ENCODE measurements around the gene GPATCH3.
"Not testable (repeated sequence)": the region's sequence is repeated elsewhere in the genome, so short reads cannot be mapped to it uniquely, and the experiment has no call there.

The GPATCH3 gene

DNA sequence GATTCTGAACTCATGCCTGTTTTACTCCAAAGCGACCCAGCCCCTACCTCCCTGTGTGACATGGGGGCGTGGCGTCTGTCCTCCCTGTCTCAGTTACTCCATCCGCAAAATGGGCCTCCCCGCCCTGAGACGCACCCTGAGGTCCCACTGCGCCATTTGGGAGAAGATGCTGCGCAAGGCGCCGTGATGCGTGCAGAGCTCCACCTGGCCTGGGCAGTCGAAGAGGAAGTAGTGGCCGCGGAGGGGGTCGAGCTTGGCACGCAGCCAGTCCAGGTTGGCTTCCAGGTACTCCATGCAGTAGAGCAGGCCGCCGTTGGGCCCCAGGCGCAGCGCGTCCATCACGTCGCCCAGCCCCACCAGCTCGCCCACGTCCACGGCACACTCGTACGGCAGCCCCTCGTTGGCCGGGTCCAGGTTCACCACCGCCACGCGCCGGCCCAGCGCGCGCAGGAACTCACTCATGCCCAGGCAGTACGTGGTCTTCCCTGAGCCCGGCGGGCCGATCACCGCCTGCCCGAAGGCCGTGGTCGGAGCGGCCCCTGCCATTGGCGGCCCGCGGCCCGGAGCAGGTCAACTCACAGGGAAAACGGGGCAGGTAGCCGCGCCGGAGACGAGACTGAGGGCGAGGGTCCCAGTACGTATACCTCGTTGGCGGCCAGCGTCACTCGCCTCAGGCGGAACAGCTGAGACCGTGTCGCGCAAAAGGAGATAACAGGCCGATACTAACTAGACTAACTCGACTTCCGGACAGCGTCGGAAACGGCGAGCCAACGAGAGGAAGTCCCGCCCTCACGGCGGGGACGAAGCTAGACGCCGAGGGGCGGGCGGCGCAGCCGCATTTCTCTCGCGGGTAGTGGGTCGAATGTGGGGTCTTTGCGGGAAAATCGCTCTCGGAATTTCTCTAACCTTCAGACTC, 10.5 kb downstream of the GPATCH3 start, which contains the start of gene GPN2:
GPN2 (minus strand) TSS at position 733 of the 916 bp plus-strand sequence; CDS start at position 546, 187 bp downstream.
- Histone ChIP-seq H3K36me3 (ENCODE audit: control insufficient read depth in 1 of 2, insufficient read depth in 2 of 2, low read length in 2 of 2) (peaks cover 42 to 68% of the 10 kb centered on the region in 2 donors), H3K9me3 (ENCODE audit: control insufficient read depth in 1 of 2, low read length in 2 of 2) (no peaks in the 10 kb centered on the region), H3K27ac (ENCODE audit: low read length) (peak within 1 kb of the TSS; percentile 92), H3K4me3 (ENCODE audit: low read depth in 1 of 2, low read length in 2 of 2) (peak within 1 kb of the TSS; percentile 84 to 97), H3K4me1 (ENCODE audit: control insufficient read depth in 1 of 2, insufficient read depth in 2 of 2, low read length in 2 of 2) (peaks cover 12 to 19% of the 10 kb centered on the region in 2 donors), H3K27me3 (ENCODE audit: low read depth, low read length) (no peaks in the 10 kb centered on the region)

- Histone ChIP-seq H3K36me3 (ENCODE audit: control insufficient read depth in 1 of 2, insufficient read depth in 2 of 2, low read length in 2 of 2) (peaks cover 48 to 68% of the 10 kb centered on the region in 2 donors), H3K27me3 (ENCODE audit: low read depth, low read length) (no peaks in the 10 kb centered on the region), H3K9me3 (ENCODE audit: control insufficient read depth in 1 of 2, low read length in 2 of 2) (no peaks in the 10 kb centered on the region), H3K4me3 (ENCODE audit: low read depth in 1 of 2, low read length in 2 of 2) (no peak overlapping the region), H3K4me1 (ENCODE audit: control insufficient read depth in 1 of 2, insufficient read depth in 2 of 2, low read length in 2 of 2) (peaks cover 12 to 19% of the 10 kb centered on the region in 2 donors), H3K27ac (ENCODE audit: low read length) (no peak overlapping the region)
Observed at GRCh38 chr1:26888231-26888630, 12.0 kb downstream of the GPATCH3 start.

DNA sequence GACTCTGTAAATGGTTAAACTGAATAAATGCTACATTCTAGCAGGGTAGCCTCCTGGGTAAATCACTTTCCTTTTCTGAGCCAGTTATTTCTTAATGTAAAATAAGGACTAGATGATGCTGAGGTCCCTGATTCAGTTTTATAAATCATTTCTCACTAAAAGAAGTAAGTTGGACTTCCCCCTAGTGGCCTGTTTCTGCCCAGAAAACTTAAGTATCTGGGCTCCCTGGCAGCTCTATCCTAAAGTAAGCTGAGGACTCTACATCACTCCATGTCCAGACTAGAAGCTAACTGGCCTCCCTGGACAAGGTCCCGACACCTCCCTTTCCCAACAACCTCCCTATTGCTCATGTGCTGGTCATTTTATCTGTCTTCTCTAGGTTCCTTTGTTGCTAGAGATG, 13.1 kb downstream of the GPATCH3 start:
- no peaks in the 10 kb centered on the region for H3K27me3 ChIP-seq (ENCODE audit: low read depth, low read length)
- H3K4me3 ChIP-seq (ENCODE audit: low read depth in 1 of 2, low read length in 2 of 2), result no peak overlapping the region
- no peak overlapping the region for H3K27ac ChIP-seq (ENCODE audit: low read length)
- H3K9me3 ChIP-seq (ENCODE audit: control insufficient read depth in 1 of 2, low read length in 2 of 2), result no peaks in the 10 kb centered on the region
- peaks cover 50 to 68% of the 10 kb centered on the region in 2 donors for H3K36me3 ChIP-seq (ENCODE audit: control insufficient read depth in 1 of 2, insufficient read depth in 2 of 2, low read length in 2 of 2)
- peaks cover 12 to 19% of the 10 kb centered on the region in 2 donors for H3K4me1 ChIP-seq (ENCODE audit: control insufficient read depth in 1 of 2, insufficient read depth in 2 of 2, low read length in 2 of 2)

- peaks cover 53 to 95% of the 10 kb centered on the region in 2 donors for H3K36me3 ChIP-seq (ENCODE audit: control insufficient read depth in 1 of 2, insufficient read depth in 2 of 2, low read length in 2 of 2)
- H3K9me3 ChIP-seq (ENCODE audit: control insufficient read depth in 1 of 2, low read length in 2 of 2), result no peaks in the 10 kb centered on the region
- no peaks in the 10 kb centered on the region for H3K4me1 ChIP-seq (ENCODE audit: control insufficient read depth in 1 of 2, insufficient read depth in 2 of 2, low read length in 2 of 2)
- no peak overlapping the region for H3K4me3 ChIP-seq (ENCODE audit: low read depth in 1 of 2, low read length in 2 of 2)
- no peaks in the 10 kb centered on the region for H3K27me3 ChIP-seq (ENCODE audit: low read depth, low read length)
- H3K27ac ChIP-seq (ENCODE audit: low read length), result no peak overlapping the region
Observed at GRCh38 chr1:26882696-26883463, 17.4 kb downstream of the GPATCH3 start.

DNA sequence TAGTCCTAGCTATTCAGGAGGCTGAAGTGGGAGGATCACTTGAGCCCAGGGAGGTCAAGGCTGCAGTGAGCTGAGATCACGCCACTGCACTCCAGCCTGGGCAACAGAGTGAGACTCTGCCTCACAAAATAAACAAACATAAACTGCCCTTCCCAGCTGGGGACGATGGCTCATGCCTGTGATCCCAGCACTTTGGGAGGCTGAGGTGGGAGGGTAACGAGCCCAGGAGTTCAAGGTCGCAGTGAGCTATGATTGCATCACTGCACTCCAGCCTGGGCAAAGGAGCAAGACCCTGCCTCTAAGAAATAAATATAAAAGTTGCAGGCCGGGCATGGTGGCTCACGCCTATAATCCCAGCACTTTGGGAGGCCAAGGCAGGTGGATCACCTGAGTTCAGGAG, 18.7 kb downstream of the GPATCH3 start:
- H3K9me3 ChIP-seq (ENCODE audit: control insufficient read depth in 1 of 2, low read length in 2 of 2); H3K27ac ChIP-seq (ENCODE audit: low read length); H3K4me1 ChIP-seq (ENCODE audit: control insufficient read depth in 1 of 2, insufficient read depth in 2 of 2, low read length in 2 of 2); H3K4me3 ChIP-seq (ENCODE audit: low read depth in 1 of 2, low read length in 2 of 2); H3K27me3 ChIP-seq (ENCODE audit: low read depth, low read length): not testable (repeated sequence)
- peaks cover 55 to 92% of the 10 kb centered on the region in 2 donors for H3K36me3 ChIP-seq (ENCODE audit: control insufficient read depth in 1 of 2, insufficient read depth in 2 of 2, low read length in 2 of 2)

- no peaks in the 10 kb centered on the region for H3K27me3 ChIP-seq (ENCODE audit: low read depth, low read length)
- H3K27ac ChIP-seq (ENCODE audit: low read length), result no peak overlapping the region
- peaks cover 53 to 79% of the 10 kb centered on the region in 2 donors for H3K36me3 ChIP-seq (ENCODE audit: control insufficient read depth in 1 of 2, insufficient read depth in 2 of 2, low read length in 2 of 2)
- H3K9me3 ChIP-seq (ENCODE audit: control insufficient read depth in 1 of 2, low read length in 2 of 2), result no peaks in the 10 kb centered on the region
- no peaks in the 10 kb centered on the region for H3K4me1 ChIP-seq (ENCODE audit: control insufficient read depth in 1 of 2, insufficient read depth in 2 of 2, low read length in 2 of 2)
- H3K4me3 ChIP-seq (ENCODE audit: low read depth in 1 of 2, low read length in 2 of 2), result no peak overlapping the region
Observed at GRCh38 chr1:26879793-26880192, 20.5 kb downstream of the GPATCH3 start.

- Histone ChIP-seq H3K4me3 (ENCODE audit: low read depth in 1 of 2, low read length in 2 of 2) (no peak overlapping the region), H3K27ac (ENCODE audit: low read length) (no peak overlapping the region), H3K4me1 (ENCODE audit: control insufficient read depth in 1 of 2, insufficient read depth in 2 of 2, low read length in 2 of 2) (no peaks in the 10 kb centered on the region), H3K36me3 (ENCODE audit: control insufficient read depth in 1 of 2, insufficient read depth in 2 of 2, low read length in 2 of 2) (peaks cover 33 to 54% of the 10 kb centered on the region in 2 donors), H3K9me3 (ENCODE audit: control insufficient read depth in 1 of 2, low read length in 2 of 2) (no peaks in the 10 kb centered on the region), H3K27me3 (ENCODE audit: low read depth, low read length) (no peaks in the 10 kb centered on the region)
Observed at GRCh38 chr1:26877326-26877725, 22.9 kb downstream of the GPATCH3 start.

- no peaks in the 10 kb centered on the region for H3K27me3 ChIP-seq (ENCODE audit: low read depth, low read length)
- peaks cover 29 to 30% of the 10 kb centered on the region in 2 donors for H3K36me3 ChIP-seq (ENCODE audit: control insufficient read depth in 1 of 2, insufficient read depth in 2 of 2, low read length in 2 of 2)
- no peaks in the 10 kb centered on the region for H3K4me1 ChIP-seq (ENCODE audit: control insufficient read depth in 1 of 2, insufficient read depth in 2 of 2, low read length in 2 of 2)
- H3K27ac ChIP-seq (ENCODE audit: low read length), result no peak overlapping the region
- H3K4me3 ChIP-seq (ENCODE audit: low read depth in 1 of 2, low read length in 2 of 2), result no peak overlapping the region
- H3K9me3 ChIP-seq (ENCODE audit: control insufficient read depth in 1 of 2, low read length in 2 of 2), result no peaks in the 10 kb centered on the region
Observed at GRCh38 chr1:26874896-26875295, 25.4 kb downstream of the GPATCH3 start.

DNA sequence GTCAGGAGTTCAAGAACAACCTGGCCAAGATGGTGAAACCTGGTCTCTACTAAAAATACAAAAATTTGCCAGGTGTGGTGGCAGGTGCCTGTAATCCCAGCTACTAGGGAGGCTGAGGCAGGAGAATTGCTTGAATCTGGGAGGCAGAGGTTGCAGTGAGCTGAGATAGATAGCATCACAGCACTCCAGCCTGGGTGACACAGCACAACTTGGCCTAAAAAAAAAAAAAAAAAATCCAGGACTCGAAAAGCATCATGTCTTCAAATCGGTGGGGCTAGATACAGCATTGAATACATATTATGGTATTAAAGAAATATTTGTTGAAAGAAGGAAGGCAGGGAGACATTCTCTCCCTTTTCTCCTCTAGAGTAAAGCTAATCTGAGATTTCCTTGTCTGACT, 27.2 kb downstream of the GPATCH3 start:
- not testable (repeated sequence) for H3K4me3 ChIP-seq (ENCODE audit: low read depth in 1 of 2, low read length in 2 of 2); H3K4me1 ChIP-seq (ENCODE audit: control insufficient read depth in 1 of 2, insufficient read depth in 2 of 2, low read length in 2 of 2); H3K27ac ChIP-seq (ENCODE audit: low read length); H3K27me3 ChIP-seq (ENCODE audit: low read depth, low read length); H3K9me3 ChIP-seq (ENCODE audit: control insufficient read depth in 1 of 2, low read length in 2 of 2)
- peaks cover 12 to 18% of the 10 kb centered on the region in 2 donors for H3K36me3 ChIP-seq (ENCODE audit: control insufficient read depth in 1 of 2, insufficient read depth in 2 of 2, low read length in 2 of 2)

DNA sequence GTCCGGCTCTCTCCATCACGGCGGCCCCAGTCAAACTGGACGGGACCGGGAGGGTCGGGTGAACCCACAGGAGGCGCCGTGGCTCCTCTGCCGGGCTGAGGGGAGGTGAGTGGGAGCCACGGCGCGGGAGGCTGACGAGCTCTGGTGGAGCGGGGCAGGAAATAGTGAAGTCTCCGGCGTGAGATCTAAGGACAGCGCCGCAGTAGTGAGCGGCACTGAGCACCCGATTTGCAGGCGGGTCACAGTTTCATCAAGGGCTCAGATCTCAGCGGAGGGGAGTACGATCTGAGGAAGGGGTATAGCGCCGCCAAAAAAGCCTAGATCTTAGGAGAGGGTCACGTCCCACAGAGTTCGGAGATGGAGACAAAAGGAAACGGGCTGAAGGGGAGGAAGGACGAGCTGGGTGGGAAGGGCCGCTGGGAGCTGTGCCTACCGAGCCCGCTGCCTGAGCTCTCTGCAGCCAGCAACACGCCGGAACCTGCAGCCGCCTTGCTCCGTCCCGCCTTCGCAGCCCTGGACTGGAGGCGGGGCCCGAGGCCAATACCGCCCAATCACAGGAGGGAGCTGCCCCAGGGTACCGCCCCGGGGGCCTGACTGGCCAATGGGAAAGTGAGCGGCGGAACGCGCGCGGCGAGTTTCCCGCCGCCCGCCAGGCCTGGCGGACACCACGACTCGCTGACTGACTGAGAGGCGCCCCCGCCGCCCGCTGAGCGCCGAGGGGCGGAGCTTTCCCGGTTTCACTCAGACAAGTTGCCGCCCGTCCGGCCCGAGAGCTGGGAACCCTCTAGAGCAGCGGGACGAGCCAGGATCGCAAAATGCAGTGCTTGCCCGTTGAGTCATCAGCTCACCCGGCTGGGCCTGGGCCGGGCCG, 35.4 kb downstream of the GPATCH3 start:
- Histone ChIP-seq H3K27me3 (ENCODE audit: low read depth, low read length) (no peaks in the 10 kb centered on the region), H3K36me3 (ENCODE audit: control insufficient read depth in 1 of 2, insufficient read depth in 2 of 2, low read length in 2 of 2) (no peaks in the 10 kb centered on the region), H3K27ac (ENCODE audit: low read length) (peak overlapping the region; percentile 93), H3K9me3 (ENCODE audit: control insufficient read depth in 1 of 2, low read length in 2 of 2) (no peaks in the 10 kb centered on the region), H3K4me3 (ENCODE audit: low read depth in 1 of 2, low read length in 2 of 2) (peak overlapping the region; percentile 70), H3K4me1 (ENCODE audit: control insufficient read depth in 1 of 2, insufficient read depth in 2 of 2, low read length in 2 of 2) (peaks cover 0 to 9% of the 10 kb centered on the region in 2 donors)
